G401.6 (cell line): ENCODE results near the gene TP53BP2.
"Not testable (repeated sequence)": the region's sequence is repeated elsewhere in the genome, so short reads cannot be mapped to it uniquely, and the experiment has no call there.

Experiments used
- FAIRE-seq: peaks from 2 replicates; lab custom pipeline; 2012; peaks lifted over from hg19 to GRCh38; lab: Jason Lieb, UNC

The TP53BP2 gene

DNA sequence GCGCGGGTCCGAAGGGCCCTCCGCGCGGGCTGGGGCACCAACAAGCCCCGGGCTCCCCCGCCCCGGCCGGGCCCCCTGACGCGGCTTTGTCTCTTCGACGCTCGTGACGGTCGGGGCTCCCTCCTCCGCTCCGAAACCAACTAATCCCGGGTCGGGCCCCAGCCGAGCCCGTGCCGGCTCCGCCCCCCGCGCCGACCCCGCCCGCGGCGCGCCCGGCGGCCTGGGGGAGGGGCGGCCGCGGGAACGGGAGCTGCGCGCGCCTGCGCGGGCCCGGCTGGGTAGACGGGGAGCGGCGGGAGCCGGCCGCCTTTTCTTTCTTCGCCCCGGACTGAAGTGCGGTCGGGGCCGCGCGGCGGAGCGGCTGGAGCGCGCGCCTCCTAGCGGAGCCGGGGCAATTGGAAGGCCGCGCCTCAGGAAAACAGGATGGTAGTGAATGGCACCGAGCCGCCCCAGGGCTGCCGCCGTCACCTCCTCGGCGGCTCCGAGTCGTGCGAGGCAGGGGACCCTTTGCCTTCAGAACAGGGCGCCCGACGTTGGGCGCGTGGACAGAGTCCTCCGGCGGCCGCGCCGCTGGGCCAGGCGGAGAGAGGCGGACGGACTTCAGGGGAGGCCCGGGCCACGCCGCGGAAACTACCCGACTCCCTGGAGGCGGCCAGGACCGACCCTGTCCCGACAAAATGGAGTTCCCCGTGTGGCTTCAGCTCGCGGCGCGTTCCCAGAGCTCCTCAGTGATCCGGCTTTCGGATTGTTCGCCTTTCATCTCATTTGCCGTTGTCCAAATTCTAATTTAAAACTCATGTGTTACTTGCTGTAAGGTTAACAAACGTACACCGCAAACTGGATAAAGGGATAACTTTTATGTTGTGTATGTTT is at the start of gene TP53BP2:
Gene TP53BP2, minus strand, starts transcription at position 138 of the 873 bp plus-strand sequence. CDS start 267 bp downstream, outside the sequence.
- no peak for FAIRE-seq

GRCh38 chr1:223890494-223890893 is 44.7 kb upstream of the TP53BP2 start:
- FAIRE-seq, result not testable (repeated sequence)

- FAIRE-seq, result not testable (repeated sequence)
Measured at GRCh38 chr1:223889319-223889718, 43.6 kb upstream of the TP53BP2 start.

DNA sequence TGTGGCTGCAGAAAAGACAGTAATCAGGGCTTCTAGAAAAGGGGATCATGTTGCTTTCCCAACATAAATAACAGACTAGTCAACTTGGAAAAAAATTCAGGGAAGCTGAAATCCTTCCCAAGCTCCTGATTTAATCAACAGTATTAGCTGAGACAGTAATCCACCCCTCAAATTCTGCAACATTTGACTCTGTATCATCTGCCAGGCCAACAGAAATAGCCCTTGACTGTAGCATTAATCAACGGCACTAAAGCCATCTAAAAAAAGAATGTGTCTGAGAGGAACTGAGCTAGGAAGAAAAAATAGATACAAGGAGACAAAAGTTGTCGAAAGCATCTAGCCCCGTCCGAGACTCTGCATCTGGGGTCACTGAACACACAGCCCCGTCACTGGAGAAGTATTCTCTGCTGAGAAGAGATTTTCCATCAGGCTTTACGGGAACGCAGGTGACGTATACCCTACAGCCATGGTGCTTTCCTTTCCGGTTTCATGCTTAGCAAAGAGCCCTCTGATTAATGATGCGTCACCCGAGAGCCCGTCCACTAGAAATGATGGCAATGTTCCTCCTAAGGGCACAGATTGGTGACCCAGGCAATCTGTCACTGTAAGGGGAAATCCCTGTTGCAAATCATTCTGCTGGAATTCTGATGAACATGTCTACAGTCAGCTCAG is 42.1 kb upstream of the TP53BP2 start:
- FAIRE-seq, result peak; percentile 91

DNA sequence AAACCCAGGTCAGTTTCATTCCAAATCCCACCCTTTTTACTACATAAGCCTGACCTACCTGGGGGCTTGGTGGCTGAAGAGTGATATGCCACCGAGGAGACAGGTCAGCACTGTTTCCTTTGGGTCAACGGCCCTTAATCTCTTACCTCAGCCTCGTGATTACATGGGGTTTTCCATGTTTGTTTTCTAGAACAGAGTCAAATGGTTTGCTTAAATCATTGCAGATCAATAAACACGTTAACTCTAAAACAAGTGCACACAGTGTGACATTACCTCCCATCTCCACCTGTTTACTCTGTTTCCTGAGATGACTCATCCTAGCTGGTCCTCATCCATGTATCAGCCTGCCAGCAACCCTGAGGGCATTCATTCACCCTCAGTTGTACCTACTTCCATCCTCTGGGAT is 40.8 kb upstream of the TP53BP2 start:
- FAIRE-seq, result no peak

GRCh38 chr1:223885614-223886013 is 39.9 kb upstream of the TP53BP2 start:
- no peak for FAIRE-seq

- no peak for FAIRE-seq
Measured at GRCh38 chr1:223878598-223879325, 33.0 kb upstream of the TP53BP2 start.

DNA sequence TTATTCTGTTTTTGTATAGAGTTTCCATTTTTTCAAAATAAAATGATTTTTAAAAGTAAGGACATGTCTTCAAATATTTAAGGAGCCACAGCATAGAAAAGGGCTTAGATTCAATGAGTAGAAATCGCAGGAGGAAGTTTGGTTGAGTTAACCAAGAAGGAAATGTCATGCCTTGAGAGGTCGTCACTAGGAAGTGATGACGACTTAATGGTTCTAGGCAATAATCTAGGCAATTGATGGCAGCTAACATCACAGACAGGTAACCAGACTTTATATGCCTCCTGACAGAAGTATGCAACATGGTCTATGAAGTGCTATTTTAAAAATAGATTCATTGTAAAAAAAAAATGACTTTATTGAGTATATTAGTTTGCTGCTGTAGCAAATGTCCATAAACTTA is 32.1 kb upstream of the TP53BP2 start:
- FAIRE-seq, result no peak

- FAIRE-seq, result no peak
Measured at GRCh38 chr1:223876590-223876989, 30.8 kb upstream of the TP53BP2 start.

DNA sequence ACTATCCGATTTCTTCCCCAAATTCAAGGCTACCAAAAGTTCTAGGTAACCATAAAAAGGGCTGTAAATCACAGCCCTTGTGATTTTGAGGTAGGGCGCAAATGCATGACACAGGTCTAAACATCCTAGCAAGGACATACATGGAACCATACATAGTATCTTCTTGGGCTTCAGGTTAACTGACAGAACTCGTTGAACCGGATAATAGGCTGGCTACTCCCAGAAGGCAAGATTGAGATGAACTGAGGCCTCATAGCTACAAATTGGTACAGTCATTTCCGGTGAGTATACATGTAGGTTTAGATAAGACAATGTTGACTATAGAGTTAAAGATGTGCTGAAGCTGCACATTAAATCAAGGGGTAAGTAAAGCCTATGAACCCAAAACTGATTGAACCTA is 27.3 kb upstream of the TP53BP2 start:
- FAIRE-seq, result no peak

DNA sequence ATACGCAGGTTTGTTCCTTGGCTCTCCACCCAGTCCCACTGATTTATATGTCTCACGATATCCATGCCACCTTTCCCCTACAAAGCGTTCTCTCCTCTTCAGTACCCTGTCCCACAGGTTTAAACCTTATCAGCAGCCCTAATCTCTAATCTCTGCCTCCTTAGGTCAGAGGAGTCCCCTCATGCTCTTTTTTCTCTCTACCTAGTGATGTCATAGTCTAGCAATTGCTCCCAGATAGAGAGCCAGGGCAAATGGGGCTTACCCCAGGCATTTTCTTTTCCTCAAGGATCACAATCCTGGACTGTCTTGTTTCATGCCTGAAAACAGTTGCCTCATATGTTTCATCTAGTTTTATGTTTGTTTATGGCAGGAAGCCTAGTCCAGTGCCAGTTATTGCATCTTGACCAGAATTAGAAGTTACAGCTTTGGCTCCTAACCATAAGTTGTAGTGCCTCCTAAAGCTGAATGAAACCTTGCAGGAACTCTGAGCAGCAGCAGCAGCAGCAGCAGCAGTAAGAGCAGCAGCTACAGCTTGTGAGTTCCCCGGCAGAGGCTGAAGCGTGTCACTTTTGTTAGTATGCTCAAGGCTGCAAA is 26.7 kb upstream of the TP53BP2 start:
- FAIRE-seq, result no peak

- no peak for FAIRE-seq
Measured at GRCh38 chr1:223870617-223871574, 25.1 kb upstream of the TP53BP2 start.

- not testable (repeated sequence) for FAIRE-seq
Measured at GRCh38 chr1:223864599-223865368, 19.0 kb upstream of the TP53BP2 start.

DNA sequence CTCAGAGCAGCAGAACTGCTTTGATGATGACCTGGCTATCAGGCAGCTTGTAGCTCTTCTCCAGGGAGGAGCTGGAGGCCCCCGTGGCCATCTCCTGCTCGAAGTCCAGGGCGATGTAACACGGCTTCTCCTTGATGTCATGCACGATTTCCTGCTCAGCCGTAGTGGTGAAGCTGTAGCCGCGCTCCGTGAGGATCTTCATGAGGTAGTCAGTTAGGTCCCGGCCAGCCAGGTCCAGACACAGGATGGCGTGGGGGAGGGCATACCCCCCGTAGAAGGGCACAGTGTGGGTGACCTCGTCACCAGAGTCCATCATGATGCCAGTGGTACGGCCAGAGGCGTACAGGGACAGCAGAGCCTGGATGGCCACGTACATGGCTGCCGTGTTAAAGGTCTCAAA is 18.3 kb upstream of the TP53BP2 start:
- no peak for FAIRE-seq

GRCh38 chr1:223861904-223862303 is 16.2 kb upstream of the TP53BP2 start:
- no peak for FAIRE-seq

- no peak for FAIRE-seq
Measured at GRCh38 chr1:223860051-223860622, 14.4 kb upstream of the TP53BP2 start.

DNA sequence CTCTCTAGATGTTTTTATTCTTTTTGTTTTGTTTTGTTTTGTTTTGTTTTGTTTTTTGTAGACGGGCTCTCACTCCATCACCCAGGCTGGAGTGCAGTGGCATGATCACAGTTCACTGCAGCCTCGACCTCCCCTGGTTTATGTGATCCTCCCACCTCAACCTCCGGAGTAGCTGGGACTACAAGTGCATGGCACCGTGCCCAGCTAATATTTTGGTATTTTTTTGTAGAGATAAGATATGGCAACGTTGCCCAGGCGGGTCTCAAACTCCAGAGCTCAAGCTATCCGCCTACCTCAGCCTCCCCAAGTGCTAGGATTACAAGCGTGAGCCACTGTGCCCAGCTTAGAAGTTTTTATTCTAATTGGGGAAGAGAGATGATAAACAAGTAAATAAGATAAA is 13.3 kb upstream of the TP53BP2 start:
- FAIRE-seq, result no peak

- no peak for FAIRE-seq
Measured at GRCh38 chr1:223856386-223856785, 10.6 kb upstream of the TP53BP2 start.

DNA sequence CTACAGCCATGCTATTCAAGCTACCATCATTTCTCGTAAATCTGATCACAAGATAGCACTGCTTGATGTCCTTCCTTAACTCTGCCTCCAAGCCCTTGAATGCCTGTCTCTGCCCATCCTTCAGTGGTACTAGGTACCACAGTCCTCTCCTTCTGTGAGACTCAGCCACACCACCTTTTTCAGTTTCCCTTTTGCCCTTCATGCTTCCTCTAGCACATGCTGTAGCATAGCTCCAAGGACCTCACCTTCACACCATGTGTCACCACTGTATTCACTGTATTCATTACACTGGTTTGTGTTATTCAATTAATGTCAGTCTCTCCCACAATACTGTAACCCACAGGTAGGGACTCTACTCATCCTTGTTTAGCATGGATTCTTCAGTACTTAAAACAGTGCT is 8.0 kb upstream of the TP53BP2 start:
- FAIRE-seq, result no peak

DNA sequence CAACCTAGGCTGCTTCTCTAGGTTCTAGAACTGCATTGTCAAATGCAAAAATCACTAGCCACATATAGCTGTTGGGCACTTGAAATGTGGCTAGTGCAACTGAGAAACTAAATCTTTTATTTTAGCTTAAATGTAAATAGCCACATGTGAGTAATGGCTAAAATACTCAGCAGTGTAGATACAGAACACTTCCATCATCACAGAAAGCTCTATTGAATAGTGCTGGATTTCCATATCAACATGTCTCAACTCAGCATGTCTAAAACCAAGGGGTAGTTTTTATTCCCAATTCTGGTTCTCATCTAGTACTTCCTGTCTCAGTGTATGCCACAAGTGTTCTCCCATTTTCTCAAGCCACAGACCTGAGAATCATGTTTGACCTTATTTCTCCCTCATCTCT is 7.5 kb upstream of the TP53BP2 start:
- FAIRE-seq, result no peak
